Trophoblast cell (in vitro differentiated cells and primary cell): ENCODE measurements around the gene PRR9.

Experiments used
- DNase-seq, 2 donors: peaks; one replicate each; pipeline ENCODE4 v3.0.0-alpha.2; 2016
- H2AFZ ChIP-seq: 2 replicates; pipeline ENCODE4 v1.6.1; 2013; ENCODE audit warnings: low read length, moderate library complexity, mild to moderate bottlenecking; ENCODE audit not compliant: insufficient read depth, poor library complexity
- H2AK5ac ChIP-seq: 2 replicates; pipeline ENCODE4 v1.6.1; 2013; ENCODE audit warnings: mild to moderate bottlenecking, low read length
- H2BK120ac ChIP-seq: 2 replicates; pipeline ENCODE4 v1.6.1; 2013; ENCODE audit warnings: low read length, mild to moderate bottlenecking, moderate library complexity; ENCODE audit not compliant: insufficient read depth, poor library complexity
- H2BK12ac ChIP-seq: 2 replicates; pipeline ENCODE4 v1.6.1; 2013; ENCODE audit warnings: mild to moderate bottlenecking, low read length, moderate library complexity
- H2BK5ac ChIP-seq: 2 replicates; pipeline ENCODE4 v1.6.1; 2013; ENCODE audit warnings: low read length, low read depth, moderate library complexity, mild to moderate bottlenecking; ENCODE audit not compliant: poor library complexity
- H3K14ac ChIP-seq: 2 replicates; pipeline ENCODE4 v1.6.1; 2013; ENCODE audit warnings: mild to moderate bottlenecking, low read length
- H3K18ac ChIP-seq: 2 replicates; pipeline ENCODE4 v1.6.1; 2013; ENCODE audit warnings: mild to moderate bottlenecking, low read length
- H3K23ac ChIP-seq: 2 replicates; pipeline ENCODE4 v1.6.1; 2013; ENCODE audit warnings: low read length
- H3K27ac ChIP-seq: 2 replicates; pipeline ENCODE4 v1.5.1; 2013; ENCODE audit warnings: low read depth, mild to moderate bottlenecking, inconsistent platforms, low read length, moderate library complexity
- H3K27me3 ChIP-seq: 2 replicates; pipeline ENCODE4 v1.6.1; 2013; ENCODE audit warnings: inconsistent platforms, mild to moderate bottlenecking, low read length, moderate library complexity; ENCODE audit not compliant: insufficient read depth
- H3K36me3 ChIP-seq, 2 experiments: 1 replicate in 1 of 2; 2 replicates in 1 of 2; pipeline ENCODE4 v1.6.1; 2013; ENCODE audit warnings: low read length in 2 of 2, mild to moderate bottlenecking in 2 of 2, moderate library complexity in 1 of 2; ENCODE audit not compliant: insufficient read depth in 2 of 2, control insufficient read depth in 1 of 2
- H3K4ac ChIP-seq: 2 replicates; pipeline ENCODE4 v1.6.1; 2013; ENCODE audit warnings: low read depth, mild to moderate bottlenecking, low read length, moderate library complexity
- H3K4me1 ChIP-seq, 2 experiments: 1 replicate in 1 of 2; 2 replicates in 1 of 2; pipeline ENCODE4 v1.6.1; 2013; ENCODE audit warnings: low read length in 2 of 2, mild to moderate bottlenecking in 2 of 2, moderate library complexity in 1 of 2; ENCODE audit not compliant: insufficient read depth in 2 of 2, control insufficient read depth in 1 of 2
- H3K4me2 ChIP-seq: 2 replicates; pipeline ENCODE4 v1.6.1; 2013; ENCODE audit warnings: inconsistent platforms, mild to moderate bottlenecking, low read length, moderate library complexity
- H3K4me3 ChIP-seq: 2 replicates; pipeline ENCODE4 v1.5.1; 2013; ENCODE audit warnings: mild to moderate bottlenecking, low read depth, low read length, inconsistent platforms
- H3K79me1 ChIP-seq: one replicate; pipeline ENCODE4 v1.6.1; 2013; ENCODE audit warnings: low read length
- H3K79me2 ChIP-seq: 2 replicates; pipeline ENCODE4 v1.6.1; 2013; ENCODE audit warnings: low read length, mild to moderate bottlenecking; ENCODE audit not compliant: control insufficient read depth, insufficient read depth, poor library complexity
- H3K9ac ChIP-seq: 2 replicates; pipeline ENCODE4 v1.6.1; 2013; ENCODE audit warnings: mild to moderate bottlenecking, low read length
- H3K9me3 ChIP-seq: 2 replicates; pipeline ENCODE4 v1.6.1; 2013; ENCODE audit warnings: low read depth, mild to moderate bottlenecking, control low read depth, inconsistent platforms, low read length; ENCODE audit not compliant: insufficient read depth
- H4K12ac ChIP-seq: 2 replicates; pipeline ENCODE4 v1.6.1; 2013; ENCODE audit warnings: low read depth, mild to moderate bottlenecking, low read length, moderate library complexity
- H4K8ac ChIP-seq: 2 replicates; pipeline ENCODE4 v1.6.1; 2013; ENCODE audit warnings: low read depth, mild to moderate bottlenecking, low read length, moderate library complexity
- H4K91ac ChIP-seq: one replicate; pipeline ENCODE4 v1.6.1; 2013; ENCODE audit warnings: low read depth, mild to moderate bottlenecking, low read length, moderate library complexity
- WGBS: extraction: QIAGEN DNeasy Blood & Tissue Kit; methylation state at CpG from one replicate; pipeline ENCODE4 v1.1.7; 2013; ENCODE audit warnings: missing lambda C conversion rate; ENCODE audit not compliant: insufficient read length, insufficient coverage; ENCODE audit errors: extremely low coverage; 5-methylcytosine and 5-hydroxymethylcytosine counted together

Gene PRR9

GRCh38 chr1:153250166-153250565, 32.8 kb downstream of the PRR9 start:
- no peak overlapping the region for H4K12ac ChIP-seq
- DNase-seq: no peak
- H3K4me1 ChIP-seq: no peaks in the 10 kb centered on the region
- no peaks in the 10 kb centered on the region for H3K79me2 ChIP-seq
- no peak overlapping the region for H3K27ac ChIP-seq
- H3K4me3 ChIP-seq: no peak overlapping the region
- no peak overlapping the region for H2BK12ac ChIP-seq
- H3K14ac ChIP-seq: no peak overlapping the region
- no peaks in the 10 kb centered on the region for H3K79me1 ChIP-seq
- no peak overlapping the region for H3K4me2 ChIP-seq
- WGBS: no CpG with 5 or more reads among the region's 1 CpG
- H4K91ac ChIP-seq: no peak overlapping the region
- no peak overlapping the region for H2BK120ac ChIP-seq
- no peak overlapping the region for H4K8ac ChIP-seq
- H3K9me3 ChIP-seq: no peaks in the 10 kb centered on the region
- H3K4ac ChIP-seq: no peak overlapping the region
- H2BK5ac ChIP-seq: no peak overlapping the region
- no peaks in the 10 kb centered on the region for H3K36me3 ChIP-seq
- no peaks in the 10 kb centered on the region for H3K27me3 ChIP-seq
- H2AK5ac ChIP-seq: no peak overlapping the region
- no peak overlapping the region for H3K18ac ChIP-seq
- H3K23ac ChIP-seq: no peak overlapping the region
- H2AFZ ChIP-seq: no peak overlapping the region
- H3K9ac ChIP-seq: no peak overlapping the region

GRCh38 chr1:153251087-153251486, 33.7 kb downstream of the PRR9 start:
- H2BK5ac ChIP-seq: no peak overlapping the region
- no peaks in the 10 kb centered on the region for H3K36me3 ChIP-seq
- H3K18ac ChIP-seq: no peak overlapping the region
- no peaks in the 10 kb centered on the region for H3K79me1 ChIP-seq
- H3K9ac ChIP-seq: no peak overlapping the region
- no peak overlapping the region for H3K14ac ChIP-seq
- no peaks in the 10 kb centered on the region for H3K9me3 ChIP-seq
- H3K4me2 ChIP-seq: no peak overlapping the region
- H2AFZ ChIP-seq: no peak overlapping the region
- no peak overlapping the region for H4K8ac ChIP-seq
- DNase-seq: no peak
- no peak overlapping the region for H3K27ac ChIP-seq
- H3K27me3 ChIP-seq: no peaks in the 10 kb centered on the region
- WGBS: no CpG with 5 or more reads among the region's 2 CpGs
- no peak overlapping the region for H4K12ac ChIP-seq
- H2AK5ac ChIP-seq: no peak overlapping the region
- H2BK120ac ChIP-seq: no peak overlapping the region
- H3K79me2 ChIP-seq: no peaks in the 10 kb centered on the region
- no peak overlapping the region for H2BK12ac ChIP-seq
- H3K23ac ChIP-seq: no peak overlapping the region
- no peak overlapping the region for H3K4ac ChIP-seq
- no peak overlapping the region for H4K91ac ChIP-seq
- no peak overlapping the region for H3K4me3 ChIP-seq
- H3K4me1 ChIP-seq: no peaks in the 10 kb centered on the region

- H2BK12ac ChIP-seq: no peak overlapping the region
- no peak overlapping the region for H2BK120ac ChIP-seq
- no peak overlapping the region for H2AK5ac ChIP-seq
- no peaks in the 10 kb centered on the region for H3K4me1 ChIP-seq
- no peaks in the 10 kb centered on the region for H3K36me3 ChIP-seq
- no peak overlapping the region for H3K4ac ChIP-seq
- WGBS: no CpG with 5 or more reads among the region's 3 CpGs
- no peaks in the 10 kb centered on the region for H3K9me3 ChIP-seq
- no peak overlapping the region for H3K4me3 ChIP-seq
- no peak overlapping the region for H3K23ac ChIP-seq
- H3K4me2 ChIP-seq: no peak overlapping the region
- H2BK5ac ChIP-seq: no peak overlapping the region
- H3K79me2 ChIP-seq: no peaks in the 10 kb centered on the region
- no peaks in the 10 kb centered on the region for H3K79me1 ChIP-seq
- H2AFZ ChIP-seq: no peak overlapping the region
- no peak overlapping the region for H4K8ac ChIP-seq
- no peak overlapping the region for H3K18ac ChIP-seq
- H3K27ac ChIP-seq: no peak overlapping the region
- H4K91ac ChIP-seq: no peak overlapping the region
- no peak overlapping the region for H3K9ac ChIP-seq
- H3K14ac ChIP-seq: no peak overlapping the region
- no peak overlapping the region for H4K12ac ChIP-seq
- no peaks in the 10 kb centered on the region for H3K27me3 ChIP-seq
- DNase-seq: no peak
Measured at GRCh38 chr1:153251562-153251961, 34.2 kb downstream of the PRR9 start.

GRCh38 chr1:153251988-153252387, 34.6 kb downstream of the PRR9 start:
- WGBS: no CpG with 5 or more reads among the region's 4 CpGs
- H2AFZ ChIP-seq: no peak overlapping the region
- H3K14ac ChIP-seq: no peak overlapping the region
- H2AK5ac ChIP-seq: no peak overlapping the region
- H3K4me3 ChIP-seq: no peak overlapping the region
- no peak overlapping the region for H4K8ac ChIP-seq
- H3K4me2 ChIP-seq: no peak overlapping the region
- no peak overlapping the region for H3K4ac ChIP-seq
- no peak overlapping the region for H4K12ac ChIP-seq
- DNase-seq: no peak
- no peaks in the 10 kb centered on the region for H3K79me1 ChIP-seq
- no peak overlapping the region for H4K91ac ChIP-seq
- no peaks in the 10 kb centered on the region for H3K79me2 ChIP-seq
- H3K18ac ChIP-seq: no peak overlapping the region
- H3K4me1 ChIP-seq: no peaks in the 10 kb centered on the region
- no peak overlapping the region for H3K27ac ChIP-seq
- no peak overlapping the region for H2BK120ac ChIP-seq
- H3K36me3 ChIP-seq: no peaks in the 10 kb centered on the region
- no peaks in the 10 kb centered on the region for H3K9me3 ChIP-seq
- no peaks in the 10 kb centered on the region for H3K27me3 ChIP-seq
- H3K23ac ChIP-seq: no peak overlapping the region
- H3K9ac ChIP-seq: no peak overlapping the region
- no peak overlapping the region for H2BK12ac ChIP-seq
- no peak overlapping the region for H2BK5ac ChIP-seq
